RWPE2 (cell line): ENCODE measurements around the gene HCRTR2.
A peak's percentile ranks its signal among the peaks of the same experiment; 100 is the strongest.
"Not testable (repeated sequence)": the region's sequence is repeated elsewhere in the genome, so short reads cannot be mapped to it uniquely, and the experiment has no call there.

Source experiments
- ATAC-seq: fragments of 200-7000 bp; cut with Tn5 transposase; 3 replicates; pipeline ENCODE4 v1.9.1; 2021; ENCODE audit warnings: low read depth
- DNase-seq: peaks from one replicate; pipeline ENCODE4 v3.0.0-alpha.2; 2020; ENCODE audit warnings: low spot score
- H3K27ac ChIP-seq: fragments of 450-650 bp; 2 replicates; pipeline ENCODE4 v1.5.1; 2017; ENCODE audit warnings: mild to moderate bottlenecking; ENCODE audit not compliant: poor library complexity, severe bottlenecking
- H3K27me3 ChIP-seq: fragments of 250-450 bp; sonication (Bioruptor Pico); 2 replicates; pipeline ENCODE4 v1.5.1; 2021; ENCODE audit warnings: mild to moderate bottlenecking, moderate library complexity; ENCODE audit not compliant: insufficient read depth, poor library complexity, severe bottlenecking
- H3K36me3 ChIP-seq: fragments of 250-450 bp; sonication (Bioruptor Pico); 2 replicates; pipeline ENCODE4 v1.5.1; 2020; ENCODE audit warnings: low read depth, mild to moderate bottlenecking, moderate library complexity
- H3K4me1 ChIP-seq: fragments of 250-450 bp; sonication (Bioruptor Pico); 2 replicates; pipeline ENCODE4 v1.5.1; 2021; ENCODE audit warnings: mild to moderate bottlenecking, moderate library complexity; ENCODE audit not compliant: insufficient read depth, poor library complexity, severe bottlenecking
- H3K4me3 ChIP-seq: fragments of 250-450 bp; sonication (Bioruptor Pico); 2 replicates; pipeline ENCODE4 v1.5.1; 2021; ENCODE audit warnings: mild to moderate bottlenecking, moderate library complexity; ENCODE audit not compliant: severe bottlenecking
- H3K9me3 ChIP-seq: fragments of 250-450 bp; sonication (Bioruptor Pico); 2 replicates; pipeline ENCODE4 v1.5.1; 2021; ENCODE audit warnings: mild to moderate bottlenecking, moderate library complexity; ENCODE audit not compliant: severe bottlenecking
- TF ChIP-seq, protein P1 (sequence below): fragments of 450-650 bp; IDR thresholded peaks from one replicate; pipeline ENCODE4 v1.5.1; 2017; ENCODE audit warnings: mild to moderate bottlenecking, moderate library complexity; ENCODE audit not compliant: poor library complexity, severe bottlenecking

Gene HCRTR2

GRCh38 chr6:55137929-55138693, 36.2 kb upstream of the HCRTR2 start:
- H3K36me3 ChIP-seq = no peaks in the 10 kb centered on the region
- DNase-seq (no peak), ATAC-seq (no peak)
- no peak overlapping the region for H3K4me3 ChIP-seq
- H3K4me1 ChIP-seq = peaks cover 10% of the 10 kb centered on the region
- TF ChIP-seq, protein P1, sequence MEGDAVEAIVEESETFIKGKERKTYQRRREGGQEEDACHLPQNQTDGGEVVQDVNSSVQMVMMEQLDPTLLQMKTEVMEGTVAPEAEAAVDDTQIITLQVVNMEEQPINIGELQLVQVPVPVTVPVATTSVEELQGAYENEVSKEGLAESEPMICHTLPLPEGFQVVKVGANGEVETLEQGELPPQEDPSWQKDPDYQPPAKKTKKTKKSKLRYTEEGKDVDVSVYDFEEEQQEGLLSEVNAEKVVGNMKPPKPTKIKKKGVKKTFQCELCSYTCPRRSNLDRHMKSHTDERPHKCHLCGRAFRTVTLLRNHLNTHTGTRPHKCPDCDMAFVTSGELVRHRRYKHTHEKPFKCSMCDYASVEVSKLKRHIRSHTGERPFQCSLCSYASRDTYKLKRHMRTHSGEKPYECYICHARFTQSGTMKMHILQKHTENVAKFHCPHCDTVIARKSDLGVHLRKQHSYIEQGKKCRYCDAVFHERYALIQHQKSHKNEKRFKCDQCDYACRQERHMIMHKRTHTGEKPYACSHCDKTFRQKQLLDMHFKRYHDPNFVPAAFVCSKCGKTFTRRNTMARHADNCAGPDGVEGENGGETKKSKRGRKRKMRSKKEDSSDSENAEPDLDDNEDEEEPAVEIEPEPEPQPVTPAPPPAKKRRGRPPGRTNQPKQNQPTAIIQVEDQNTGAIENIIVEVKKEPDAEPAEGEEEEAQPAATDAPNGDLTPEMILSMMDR = no peak
- H3K9me3 ChIP-seq = no peaks in the 10 kb centered on the region
- H3K27me3 ChIP-seq = no peaks in the 10 kb centered on the region
- H3K27ac ChIP-seq = no peak overlapping the region

GRCh38 chr6:55141611-55142010, 32.7 kb upstream of the HCRTR2 start:
- ATAC-seq = peak; percentile 46; the same call in 1 of the 3 replicates
- H3K9me3 ChIP-seq = no peaks in the 10 kb centered on the region
- peaks cover 10% of the 10 kb centered on the region for H3K4me1 ChIP-seq
- H3K27me3 ChIP-seq = no peaks in the 10 kb centered on the region
- no peaks in the 10 kb centered on the region for H3K36me3 ChIP-seq
- TF ChIP-seq, protein P1 = no peak
- DNase-seq = no peak
- H3K4me3 ChIP-seq = no peak overlapping the region
- H3K27ac ChIP-seq = no peak overlapping the region

- 0 out of 3 replicates have a peak, but pooled peaks have one; percentile 52 for ATAC-seq
- H3K4me1 ChIP-seq = peaks cover 10% of the 10 kb centered on the region
- H3K27me3 ChIP-seq = no peaks in the 10 kb centered on the region
- H3K27ac ChIP-seq = no peak overlapping the region
- no peak overlapping the region for H3K4me3 ChIP-seq
- no peak for DNase-seq
- TF ChIP-seq, protein P1 = no peak
- no peaks in the 10 kb centered on the region for H3K36me3 ChIP-seq
- H3K9me3 ChIP-seq = no peaks in the 10 kb centered on the region
These were observed 31.7 kb upstream of the HCRTR2 start for GRCh38 chr6:55142610-55143009.

GRCh38 chr6:55153284-55153683, 21.0 kb upstream of the HCRTR2 start:
- Histone ChIP-seq H3K4me1 (no peaks in the 10 kb centered on the region), H3K27ac (no peak overlapping the region), H3K27me3 (no peaks in the 10 kb centered on the region), H3K36me3 (no peaks in the 10 kb centered on the region), H3K9me3 (no peaks in the 10 kb centered on the region), H3K4me3 (no peak overlapping the region)
- DNase-seq (no peak), ATAC-seq (no peak)
- TF ChIP-seq, protein P1 = no peak

DNA sequence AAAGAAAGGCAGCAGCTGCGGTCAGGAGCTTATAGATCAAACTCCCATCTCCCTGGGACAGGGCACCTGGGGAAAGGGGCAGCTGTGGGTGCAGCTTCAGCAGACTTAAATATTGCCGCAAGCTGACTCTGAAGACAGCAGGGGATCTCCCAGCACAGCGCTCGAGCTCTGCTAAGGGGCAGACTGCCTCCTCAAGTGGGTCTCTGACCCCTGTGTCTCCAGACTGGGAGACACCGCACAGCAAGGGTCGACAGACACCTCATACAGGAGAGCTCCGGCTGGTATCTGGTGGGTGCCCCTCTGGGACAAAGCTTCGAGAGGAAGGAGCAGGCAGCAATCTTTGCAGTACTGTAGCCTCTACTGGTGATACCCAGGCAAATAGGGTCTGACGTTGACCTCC, 15.5 kb upstream of the HCRTR2 start:
- not testable (repeated sequence) for H3K27ac ChIP-seq, H3K36me3 ChIP-seq, H3K9me3 ChIP-seq, H3K4me1 ChIP-seq, ATAC-seq, H3K27me3 ChIP-seq, DNase-seq, H3K4me3 ChIP-seq
